ENCODE data around the gene KIFC3. TPM values are rescaled to one million over a fixed set of nuclear protein-coding genes. Genes with fewer than 3 reads are reported as not detected.
"Not testable (repeated sequence)": the region's sequence is repeated elsewhere in the genome, so short reads cannot be mapped to it uniquely, and the experiment has no call there.

KIFC3 gene
- total RNA-seq, 1 donor from 2014 or later = 55.3 TPM

DNA sequence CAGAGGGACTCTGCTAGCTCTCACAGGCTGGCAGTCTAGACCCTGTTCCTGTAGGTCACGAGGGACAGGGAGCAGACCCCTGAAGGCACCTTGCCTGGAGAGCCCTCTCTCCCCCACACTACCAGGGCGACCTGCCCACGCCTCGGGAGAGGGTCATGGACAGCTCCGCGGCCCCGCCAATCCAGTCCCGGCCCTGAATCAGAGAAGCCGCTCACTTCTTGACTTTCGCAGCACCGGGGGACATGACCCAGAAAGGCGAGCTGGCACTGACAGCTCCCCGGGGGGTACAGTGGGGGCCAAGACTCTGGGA is 5.1 kb downstream of the KIFC3 start:
- ATAC-seq (peak; percentile 12), DNase-seq (ENCODE audit: missing footprints) (no peak)
- intact Hi-C loops (cut with DNase I) = no loop called here

DNA sequence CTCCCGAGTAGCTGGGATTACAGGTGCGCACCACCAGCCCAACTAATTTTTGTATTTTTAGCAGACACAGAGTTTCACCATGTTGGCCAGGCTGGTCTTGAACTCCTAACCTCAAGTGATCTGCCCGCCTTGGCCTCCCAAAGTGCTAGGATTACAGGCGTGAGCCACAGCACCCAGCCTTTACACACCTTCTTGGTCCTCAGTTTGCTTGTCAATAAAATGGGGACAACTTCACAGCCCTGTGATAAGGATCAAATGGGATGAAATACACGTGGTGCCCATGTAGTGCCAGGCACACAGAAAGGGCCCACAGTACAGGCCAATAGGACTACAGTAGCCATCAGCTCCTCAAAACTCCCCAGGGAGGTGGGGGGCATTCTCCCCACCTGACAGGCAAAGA is 6.3 kb downstream of the KIFC3 start:
- ATAC-seq = not testable (repeated sequence)

GRCh38 chr16:57795431-57795878 is 6.8 kb downstream of the KIFC3 start:
- intact Hi-C loops (cut with DNase I) = no loop called here
- ATAC-seq (peak; percentile 4), DNase-seq (ENCODE audit: missing footprints) (no peak)

More for the DNA sequence above, 6.3 kb downstream of the KIFC3 start:
- DNase-seq (ENCODE audit: missing footprints); intact Hi-C loops (cut with DNase I): not testable (repeated sequence)

GRCh38 chr16:57794849-57795430 is 7.4 kb downstream of the KIFC3 start:
- DNase-seq (ENCODE audit: missing footprints) = no peak
- intact Hi-C loops (cut with DNase I) = no loop called here
- no peak for ATAC-seq

DNA sequence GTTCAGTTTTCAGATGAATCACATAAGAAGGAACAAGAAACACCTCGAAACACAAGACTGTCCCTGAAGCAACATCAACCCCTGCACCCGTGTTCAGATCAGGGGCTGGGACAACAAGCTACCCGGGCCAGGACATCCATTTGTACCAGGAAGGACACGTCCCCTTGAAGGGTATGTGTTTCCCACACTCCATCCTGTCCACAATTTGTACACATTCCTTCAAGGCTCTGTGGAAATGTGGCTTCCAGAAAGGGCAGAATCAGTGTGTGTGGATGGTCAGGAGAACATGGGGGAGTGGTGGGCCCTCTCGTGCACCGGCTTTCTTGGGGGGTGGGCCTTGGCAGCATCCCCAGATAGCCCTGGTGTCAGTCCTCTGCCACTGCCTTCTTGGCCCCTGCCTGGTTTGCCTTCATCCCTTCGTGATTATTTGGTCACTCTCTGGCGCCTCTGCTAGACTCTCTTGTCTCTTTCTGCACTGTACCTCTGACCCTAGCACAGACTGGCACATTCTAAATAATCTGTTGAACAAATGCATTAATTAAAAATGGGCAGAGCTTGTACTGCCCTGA is 10.3 kb downstream of the KIFC3 start:
- intact Hi-C loops (cut with DNase I) = no loop called here
- DNase-seq (ENCODE audit: missing footprints) = no peak

DNA sequence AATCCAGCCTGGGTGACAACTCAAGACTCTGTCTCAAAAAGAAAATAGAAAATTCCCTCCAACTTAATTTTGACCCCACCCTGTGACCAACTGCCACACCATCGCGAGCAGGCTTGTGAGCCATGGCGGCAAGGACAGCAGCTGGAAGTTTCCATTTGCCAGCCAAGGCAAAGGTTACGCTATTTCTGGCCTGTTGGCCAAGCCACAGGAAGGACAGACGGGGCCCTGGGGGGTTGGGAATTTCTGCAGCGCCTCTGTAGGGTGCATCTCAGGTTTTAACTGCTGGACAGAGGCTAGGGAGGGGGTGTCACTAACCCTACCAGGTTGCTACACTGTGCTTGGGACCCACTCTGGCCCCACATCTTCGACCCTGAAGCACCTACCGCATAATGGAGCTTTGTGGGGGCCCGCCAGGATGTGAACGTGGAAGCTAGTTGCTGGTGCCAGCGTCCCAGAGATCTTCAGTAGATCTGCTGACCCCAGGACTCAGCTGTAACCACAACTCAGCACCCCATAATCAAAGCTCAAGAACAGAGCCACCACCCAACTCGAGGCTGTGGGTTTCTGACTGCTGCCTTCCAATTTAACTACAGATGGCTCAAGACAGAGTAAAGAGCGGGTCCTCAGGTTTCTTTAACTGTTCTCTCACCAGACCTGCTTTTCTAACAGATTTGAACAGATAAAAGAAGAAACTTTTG is 10.9 kb downstream of the KIFC3 start:
- DNase-seq (ENCODE audit: missing footprints) (no peak), ATAC-seq (peak; percentile 39)
- intact Hi-C loops (cut with DNase I) = no loop called here

More for the DNA sequence above, 10.3 kb downstream of the KIFC3 start:
- ATAC-seq = no peak

GRCh38 chr16:57788951-57789350 is 13.3 kb downstream of the KIFC3 start:
- ATAC-seq (no peak), DNase-seq (ENCODE audit: missing footprints) (no peak)
- intact Hi-C loops (cut with DNase I) = loop anchor here (5.0 kb wide), 1 partner anchor 38 kb away; no protein-coding TSS in a partner anchor

- intact Hi-C loops (cut with DNase I) = loop anchor here (5.0 kb wide), 1 partner anchor 39 kb away; no protein-coding TSS in a partner anchor
- DNase-seq (ENCODE audit: missing footprints) (no peak), ATAC-seq (no peak)
Measured at GRCh38 chr16:57788252-57788841, 13.9 kb downstream of the KIFC3 start.

GRCh38 chr16:57787519-57787905 is 14.8 kb downstream of the KIFC3 start:
- DNase-seq (ENCODE audit: missing footprints) (no peak), ATAC-seq (no peak)
- intact Hi-C loops (cut with DNase I) = loop anchor here (5.0 kb wide), 1 partner anchor 40 kb away; no protein-coding TSS in a partner anchor

DNA sequence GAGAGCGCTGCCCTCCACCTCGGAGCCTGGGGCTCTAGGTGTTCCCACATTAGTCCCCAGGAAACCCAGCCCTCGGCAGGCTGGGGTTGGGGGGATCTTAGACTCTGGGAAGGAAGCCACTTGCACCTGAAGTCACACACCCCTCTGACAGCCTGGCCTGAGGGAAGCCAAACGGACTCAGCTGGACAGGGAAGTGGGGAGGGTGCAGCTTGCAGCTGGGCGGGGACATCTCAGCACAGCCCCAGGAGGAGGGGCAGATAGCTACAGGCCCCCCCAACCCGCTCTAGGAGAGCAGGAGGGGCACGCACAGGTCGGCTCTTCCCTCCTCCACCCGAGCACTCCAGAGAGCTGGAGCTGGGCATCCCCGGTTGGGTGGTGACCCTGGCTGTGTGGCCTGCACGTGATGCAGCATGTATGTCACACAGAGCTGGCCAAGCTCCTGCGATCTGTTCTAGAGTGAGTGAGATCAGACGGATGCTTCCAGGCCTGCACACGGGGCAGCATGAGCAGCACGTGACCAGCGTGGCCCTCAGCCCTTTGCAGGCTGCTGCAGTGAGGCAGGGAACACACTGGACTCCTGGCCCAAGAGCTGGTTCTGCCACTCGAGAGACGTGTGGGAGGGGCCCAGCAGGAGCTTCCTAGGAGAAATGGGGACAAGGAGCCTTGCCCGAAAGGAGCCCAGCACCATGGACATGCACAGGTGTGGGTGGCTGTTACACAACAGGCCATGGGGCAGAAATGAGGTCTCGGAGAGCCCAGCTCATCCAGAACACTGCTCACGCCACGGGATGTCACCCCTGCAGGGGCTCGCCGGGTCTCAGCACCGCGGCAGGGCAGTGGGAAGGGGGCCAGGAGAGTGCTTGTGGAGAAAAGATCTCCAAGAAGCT is 15.4 kb downstream of the KIFC3 start:
- ATAC-seq (peak; percentile 90), DNase-seq (ENCODE audit: missing footprints) (peak; percentile 82)
- intact Hi-C loops (cut with DNase I) = loop anchor here (5.0 kb wide), 1 partner anchor 40 kb away; no protein-coding TSS in a partner anchor

GRCh38 chr16:57785924-57786323 is 16.4 kb downstream of the KIFC3 start:
- DNase-seq (ENCODE audit: missing footprints) (no peak), ATAC-seq (no peak)
- intact Hi-C loops (cut with DNase I) = loop anchor here (5.0 kb wide), 1 partner anchor 41 kb away; no protein-coding TSS in a partner anchor

DNA sequence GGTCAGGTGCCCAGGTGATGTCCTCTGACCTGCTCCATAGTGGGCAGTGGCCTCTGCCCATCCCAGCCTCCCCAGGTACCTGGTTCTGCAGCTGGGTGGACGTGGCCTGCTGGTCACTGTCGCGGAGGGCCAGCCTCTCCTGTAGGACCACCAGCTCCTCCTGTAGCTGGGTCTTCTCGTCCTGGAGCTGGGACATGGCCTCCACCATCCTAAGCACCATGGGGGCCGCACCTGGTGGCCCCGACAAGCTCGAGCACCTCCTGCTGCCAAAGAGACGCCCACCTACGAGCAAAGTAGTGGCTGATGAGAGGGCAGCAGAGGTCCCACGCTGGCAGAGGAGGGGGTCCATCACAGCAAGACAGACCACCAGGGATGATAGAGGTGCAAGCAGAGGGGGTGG is 16.9 kb downstream of the KIFC3 start:
- intact Hi-C loops (cut with DNase I) = loop anchor here (5.0 kb wide), 1 partner anchor 42 kb away; no protein-coding TSS in a partner anchor
- DNase-seq (ENCODE audit: missing footprints) (no peak), ATAC-seq (no peak)

DNA sequence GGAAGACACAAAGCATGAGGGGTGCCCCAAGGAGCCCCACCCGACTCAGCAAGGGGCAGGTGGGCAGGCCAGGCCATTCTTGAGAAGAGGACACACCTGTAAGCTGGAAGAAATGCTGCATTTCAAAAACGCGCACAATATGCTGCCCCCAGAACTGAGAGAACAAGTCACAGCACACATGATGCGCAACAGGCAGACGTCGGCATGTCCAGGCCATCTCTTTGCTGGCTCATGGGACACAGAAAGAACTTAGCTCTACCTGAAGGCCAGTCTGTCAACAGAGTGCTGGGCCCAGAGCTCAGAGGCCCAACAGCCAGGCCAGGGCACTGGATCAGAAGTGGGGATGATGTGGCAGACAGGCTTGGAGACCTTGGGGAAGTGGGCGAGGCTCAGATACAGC is 18.0 kb downstream of the KIFC3 start:
- intact Hi-C loops (cut with DNase I) = no loop called here
- ATAC-seq (no peak), DNase-seq (ENCODE audit: missing footprints) (no peak)

DNA sequence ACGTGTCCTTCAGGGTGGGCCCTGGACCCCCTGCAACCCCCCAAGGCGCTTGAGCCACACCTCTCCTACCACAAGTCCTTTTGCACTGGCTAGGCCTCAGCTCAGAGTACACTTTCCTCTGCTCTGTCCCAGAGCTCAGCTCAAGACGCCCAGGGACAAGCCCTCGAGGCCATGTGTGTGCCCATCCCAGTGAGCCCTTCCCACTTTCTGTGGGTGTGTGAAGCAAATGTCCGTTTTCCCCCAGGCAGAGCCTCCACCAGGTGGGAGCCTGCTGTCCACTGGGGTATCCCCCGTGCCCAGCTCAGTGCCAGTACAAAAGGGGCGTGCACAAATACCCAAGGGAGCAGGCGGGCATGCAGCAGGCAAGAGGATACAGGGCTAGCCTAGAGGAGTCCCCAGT is 18.4 kb downstream of the KIFC3 start:
- ATAC-seq = no peak
- intact Hi-C loops (cut with DNase I) = no loop called here
- no peak for DNase-seq (ENCODE audit: missing footprints)

DNA sequence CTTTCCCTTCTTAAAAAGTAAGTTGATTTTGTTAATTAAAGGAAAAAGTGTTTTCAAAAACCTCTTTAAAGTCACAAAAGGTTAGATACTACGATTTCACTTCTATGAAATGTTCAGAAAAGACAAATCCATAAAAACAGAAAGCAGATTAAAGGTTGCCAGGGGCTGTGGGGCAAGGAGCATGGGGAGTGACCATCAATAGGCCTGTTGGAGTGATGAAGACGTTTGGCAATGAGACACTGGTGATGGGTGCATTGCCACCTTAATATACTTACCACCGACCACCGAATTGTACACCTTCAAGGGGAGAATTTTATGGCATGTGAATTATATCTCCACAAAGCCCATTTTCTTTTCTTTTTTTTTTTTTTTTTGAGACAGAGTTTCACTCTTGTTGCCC is 19.2 kb downstream of the KIFC3 start:
- intact Hi-C loops (cut with DNase I) = no loop called here
- DNase-seq (ENCODE audit: missing footprints) (no peak), ATAC-seq (no peak)

DNA sequence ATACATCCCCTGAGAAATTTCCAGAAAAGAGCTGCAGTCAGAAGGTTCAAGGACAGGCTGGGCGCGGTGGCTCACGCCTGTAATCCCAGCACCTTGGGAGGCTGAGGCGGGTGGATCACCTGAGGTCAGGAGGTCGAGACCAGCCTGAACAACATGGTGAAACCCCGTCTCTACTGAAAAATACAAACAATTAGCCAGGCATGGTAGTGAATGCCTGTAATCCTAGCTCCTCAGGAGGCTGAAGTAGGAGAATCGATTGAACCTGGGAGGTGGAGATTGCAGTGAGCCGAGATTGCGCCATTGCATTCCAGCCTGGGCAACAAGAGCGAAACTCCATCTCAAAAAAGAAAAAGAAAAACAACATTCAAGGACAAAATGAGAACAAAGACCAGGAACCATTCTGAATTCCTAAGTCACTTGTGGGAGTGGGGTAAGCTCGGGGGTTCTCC is 19.7 kb downstream of the KIFC3 start:
- ATAC-seq; DNase-seq (ENCODE audit: missing footprints); intact Hi-C loops (cut with DNase I): not testable (repeated sequence)

GRCh38 chr16:57781741-57782606 is 20.3 kb downstream of the KIFC3 start:
- no peak for DNase-seq (ENCODE audit: missing footprints)
- intact Hi-C loops (cut with DNase I) = no loop called here
- ATAC-seq = no peak

GRCh38 chr16:57781349-57781740 is 20.9 kb downstream of the KIFC3 start:
- no peak for ATAC-seq
- intact Hi-C loops (cut with DNase I) = no loop called here
- DNase-seq (ENCODE audit: missing footprints) = no peak

Data from Right ventricle myocardium inferior (tissue), 1 donor.